KMS-11 (cell line): ENCODE results near the gene SLIT1.
"Not testable (repeated sequence)": the region's sequence is repeated elsewhere in the genome, so short reads cannot be mapped to it uniquely, and the experiment has no call there.

Experiments used
- H2AFZ ChIP-seq: fragments of 200-600 bp; sonication (generic); 2 replicates; pipeline ENCODE4 v1.6.1; 2016; ENCODE audit warnings: antibody characterized with exemption, mixed run types, low read depth
- H3K27ac ChIP-seq: fragments of 200-600 bp; sonication (generic); 2 replicates; pipeline ENCODE4 v1.6.1; 2016; ENCODE audit warnings: mild to moderate bottlenecking, mixed run types
- H3K27me3 ChIP-seq: fragments of 200-600 bp; sonication (generic); 2 replicates; pipeline ENCODE4 v1.6.1; 2017; ENCODE audit warnings: mild to moderate bottlenecking, low read depth, mixed run types, moderate library complexity; ENCODE audit not compliant: insufficient read depth
- H3K36me3 ChIP-seq: fragments of 200-600 bp; sonication (generic); 2 replicates; pipeline ENCODE4 v1.6.1; 2017; ENCODE audit warnings: mild to moderate bottlenecking, mixed run types; ENCODE audit not compliant: insufficient read depth
- H3K4me1 ChIP-seq: fragments of 200-600 bp; sonication (generic); 2 replicates; pipeline ENCODE4 v1.6.1; 2016; ENCODE audit warnings: mild to moderate bottlenecking, low read depth, mixed run types; ENCODE audit not compliant: poor library complexity, severe bottlenecking
- H3K4me2 ChIP-seq: fragments of 200-600 bp; sonication (generic); 2 replicates; pipeline ENCODE4 v1.7.0; 2016; ENCODE audit warnings: mild to moderate bottlenecking, mixed run types
- H3K4me3 ChIP-seq: fragments of 200-600 bp; sonication (generic); IDR thresholded peaks from 2 replicates; pipeline ENCODE4 v1.6.1; 2017; ENCODE audit warnings: low read depth, low read length, mixed read lengths; ENCODE audit not compliant: insufficient read depth
- H3K79me2 ChIP-seq: fragments of 200-600 bp; sonication (generic); 2 replicates; pipeline ENCODE4 v1.6.1; 2016; ENCODE audit warnings: low read depth, mixed run types; ENCODE audit not compliant: insufficient read depth
- H3K9ac ChIP-seq: fragments of 200-600 bp; sonication (generic); 2 replicates; pipeline ENCODE4 v1.6.1; 2016; ENCODE audit warnings: mild to moderate bottlenecking, mixed run types
- H4K20me1 ChIP-seq: fragments of 200-600 bp; sonication (generic); 2 replicates; pipeline ENCODE4 v1.6.1; 2016; ENCODE audit warnings: mild to moderate bottlenecking, mixed run types; ENCODE audit not compliant: insufficient read depth
- TF ChIP-seq, protein P1 (sequence below): fragments of 200-600 bp; sonication (generic); conservative IDR thresholded peaks from 2 replicates; pipeline ENCODE4 v1.6.1; 2017; ENCODE audit warnings: low read depth, mild to moderate bottlenecking, antibody characterized with exemption, low read length, moderate library complexity, mixed read lengths

SLIT1 gene

DNA sequence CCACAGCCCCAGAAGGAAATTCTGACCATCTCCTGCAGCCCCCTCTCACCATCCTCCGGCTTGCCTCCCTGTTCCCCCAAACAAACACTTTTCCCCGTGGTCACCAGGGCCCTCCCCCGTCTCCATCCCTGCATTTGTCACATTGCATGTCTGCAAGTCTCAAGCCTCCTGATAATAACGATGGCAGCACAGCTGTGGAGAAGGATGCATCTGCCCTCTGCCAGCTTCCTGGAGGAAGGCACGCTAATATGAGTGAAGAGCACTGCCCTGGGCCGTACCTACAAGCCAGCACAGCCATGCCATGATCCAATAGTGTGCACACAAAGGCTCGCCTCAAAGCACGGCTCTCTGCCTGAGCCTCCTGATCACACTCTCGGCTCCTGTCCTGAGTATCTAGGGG is 98.5 kb downstream of the SLIT1 start:
- no peaks in the 10 kb centered on the region for H3K27me3 ChIP-seq

DNA sequence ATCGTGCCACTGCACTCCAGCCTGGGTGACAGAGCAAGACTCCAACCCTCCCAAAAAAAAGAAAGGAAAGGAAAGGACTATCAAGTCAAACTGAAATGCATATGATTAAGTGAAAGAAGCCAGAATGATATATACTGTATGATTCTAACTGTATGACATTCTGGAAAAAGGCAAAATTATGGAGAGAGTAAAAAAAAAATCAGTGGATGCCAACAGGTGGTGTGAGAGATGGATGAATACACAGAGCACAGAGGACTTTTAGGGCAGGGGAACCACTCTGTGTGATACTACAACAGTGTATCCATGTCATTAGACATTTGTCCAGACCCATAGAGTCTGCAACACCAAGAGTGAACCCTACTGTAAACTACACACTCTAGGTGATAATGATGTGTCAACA is 99.2 kb downstream of the SLIT1 start:
- no peaks in the 10 kb centered on the region for H3K27me3 ChIP-seq

More for the DNA sequence above, 98.5 kb downstream of the SLIT1 start:
- H4K20me1 ChIP-seq, result no peaks in the 10 kb centered on the region
- TF ChIP-seq, protein P1, sequence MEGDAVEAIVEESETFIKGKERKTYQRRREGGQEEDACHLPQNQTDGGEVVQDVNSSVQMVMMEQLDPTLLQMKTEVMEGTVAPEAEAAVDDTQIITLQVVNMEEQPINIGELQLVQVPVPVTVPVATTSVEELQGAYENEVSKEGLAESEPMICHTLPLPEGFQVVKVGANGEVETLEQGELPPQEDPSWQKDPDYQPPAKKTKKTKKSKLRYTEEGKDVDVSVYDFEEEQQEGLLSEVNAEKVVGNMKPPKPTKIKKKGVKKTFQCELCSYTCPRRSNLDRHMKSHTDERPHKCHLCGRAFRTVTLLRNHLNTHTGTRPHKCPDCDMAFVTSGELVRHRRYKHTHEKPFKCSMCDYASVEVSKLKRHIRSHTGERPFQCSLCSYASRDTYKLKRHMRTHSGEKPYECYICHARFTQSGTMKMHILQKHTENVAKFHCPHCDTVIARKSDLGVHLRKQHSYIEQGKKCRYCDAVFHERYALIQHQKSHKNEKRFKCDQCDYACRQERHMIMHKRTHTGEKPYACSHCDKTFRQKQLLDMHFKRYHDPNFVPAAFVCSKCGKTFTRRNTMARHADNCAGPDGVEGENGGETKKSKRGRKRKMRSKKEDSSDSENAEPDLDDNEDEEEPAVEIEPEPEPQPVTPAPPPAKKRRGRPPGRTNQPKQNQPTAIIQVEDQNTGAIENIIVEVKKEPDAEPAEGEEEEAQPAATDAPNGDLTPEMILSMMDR, result no peak
- H3K9ac ChIP-seq, result no peak overlapping the region
- no peak overlapping the region for H3K4me2 ChIP-seq
- no peak overlapping the region for H3K27ac ChIP-seq
- no peak overlapping the region for H3K4me3 ChIP-seq
- no peaks in the 10 kb centered on the region for H3K36me3 ChIP-seq
- H3K79me2 ChIP-seq, result no peaks in the 10 kb centered on the region
- H3K4me1 ChIP-seq, result no peaks in the 10 kb centered on the region
- H2AFZ ChIP-seq, result no peak overlapping the region

DNA sequence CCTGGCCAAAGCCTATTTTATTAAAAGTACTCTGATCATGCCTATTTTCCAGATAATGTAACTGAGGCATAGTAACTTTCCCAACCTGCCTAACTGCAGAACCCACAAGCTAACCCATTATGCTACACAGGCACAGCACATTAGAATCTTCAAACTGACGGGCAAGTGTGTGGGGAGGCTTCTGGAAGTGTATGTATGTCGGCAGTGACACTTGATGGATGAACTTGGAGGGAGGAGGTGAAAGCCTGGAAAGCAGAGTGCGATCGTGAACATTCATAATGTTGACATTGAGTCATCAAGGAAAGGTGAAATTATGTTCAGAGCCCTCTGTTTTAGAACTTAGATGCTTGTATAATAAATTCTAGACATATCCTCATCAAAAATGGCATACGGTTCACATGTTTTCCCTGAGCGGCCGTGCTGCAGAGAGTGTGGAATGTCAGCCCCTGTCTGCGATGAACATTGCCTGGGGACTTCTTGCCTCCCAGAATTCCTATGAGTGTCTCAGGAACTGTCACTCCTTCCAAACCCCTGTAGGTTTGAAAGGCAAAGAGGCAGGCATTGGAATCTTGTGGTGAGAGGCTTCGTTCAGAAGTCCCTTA is 102.4 kb downstream of the SLIT1 start:
- Histone ChIP-seq H3K4me1 (no peaks in the 10 kb centered on the region), H3K9ac (no peak overlapping the region), H3K27me3 (no peaks in the 10 kb centered on the region), H3K79me2 (no peaks in the 10 kb centered on the region), H3K36me3 (no peaks in the 10 kb centered on the region), H3K27ac (no peak overlapping the region), H4K20me1 (no peaks in the 10 kb centered on the region), H2AFZ (no peak overlapping the region), H3K4me2 (no peak overlapping the region), H3K4me3 (no peak overlapping the region)
- TF ChIP-seq, protein P1, result no peak

More for the DNA sequence above, 99.2 kb downstream of the SLIT1 start:
- H3K27ac ChIP-seq, result no peak overlapping the region
- no peaks in the 10 kb centered on the region for H4K20me1 ChIP-seq
- no peak overlapping the region for H2AFZ ChIP-seq
- H3K9ac ChIP-seq, result no peak overlapping the region
- no peak overlapping the region for H3K4me3 ChIP-seq
- TF ChIP-seq, protein P1, result no peak
- H3K36me3 ChIP-seq, result no peaks in the 10 kb centered on the region
- H3K4me2 ChIP-seq, result no peak overlapping the region
- no peaks in the 10 kb centered on the region for H3K4me1 ChIP-seq
- no peaks in the 10 kb centered on the region for H3K79me2 ChIP-seq

DNA sequence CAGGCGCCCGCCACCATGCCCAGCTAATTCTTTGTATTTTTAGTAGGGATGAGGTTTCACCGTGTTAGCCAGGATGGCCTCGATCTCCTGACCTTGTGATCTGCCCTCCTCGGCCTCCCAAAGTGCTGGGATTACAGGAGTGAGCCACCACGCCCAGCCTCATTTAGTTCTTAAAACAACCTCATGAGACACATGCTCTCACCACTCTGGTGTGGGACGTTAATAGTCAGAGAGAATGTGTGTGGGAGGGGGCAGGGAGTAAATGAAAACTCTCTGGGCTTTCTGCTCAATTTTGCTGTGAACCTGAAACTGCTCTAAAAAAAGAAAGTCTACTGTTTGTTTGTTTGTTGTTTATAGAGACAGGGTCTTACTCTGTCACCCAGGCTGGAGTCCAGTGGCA is 103.2 kb downstream of the SLIT1 start:
- not testable (repeated sequence) for H3K4me1 ChIP-seq, H3K79me2 ChIP-seq, H2AFZ ChIP-seq, H3K27ac ChIP-seq, H3K27me3 ChIP-seq, H3K4me3 ChIP-seq, H3K4me2 ChIP-seq, H3K36me3 ChIP-seq, H3K9ac ChIP-seq, H4K20me1 ChIP-seq

DNA sequence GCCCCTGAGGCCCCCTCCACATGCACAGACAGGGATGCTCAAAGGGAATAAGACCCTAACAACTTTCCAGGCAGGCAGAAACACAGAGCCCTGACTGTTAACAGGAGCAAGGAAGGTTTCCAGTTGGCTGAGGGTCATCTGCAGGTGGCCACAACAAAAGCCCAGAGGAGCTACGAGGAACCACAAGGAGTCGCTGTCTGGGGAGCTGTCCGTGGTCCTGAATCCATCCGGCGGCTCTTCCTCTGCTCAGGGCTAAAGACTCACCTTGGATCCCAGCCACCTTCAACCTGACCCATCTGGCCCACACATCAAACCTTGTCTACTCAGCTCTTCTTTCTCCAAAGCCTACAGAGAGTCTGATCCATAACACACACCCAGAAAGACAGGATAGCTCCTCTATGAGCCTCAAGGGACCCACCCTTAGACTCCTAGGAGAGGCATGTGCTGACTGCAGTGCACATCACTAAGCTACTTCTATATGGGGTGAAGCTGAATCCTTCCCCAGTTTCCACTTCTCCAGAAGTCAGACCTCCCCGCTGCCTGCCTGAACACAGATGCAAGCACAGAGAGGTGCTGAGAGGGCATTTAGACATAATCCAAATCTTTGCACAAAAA is 104.0 kb downstream of the SLIT1 start:
- H3K4me2 ChIP-seq, result no peak overlapping the region
- TF ChIP-seq, protein P1, result peak; percentile 55
- no peak overlapping the region for H2AFZ ChIP-seq
- H3K79me2 ChIP-seq, result no peaks in the 10 kb centered on the region
- H3K36me3 ChIP-seq, result no peaks in the 10 kb centered on the region
- no peaks in the 10 kb centered on the region for H4K20me1 ChIP-seq
- no peak overlapping the region for H3K4me3 ChIP-seq
- H3K9ac ChIP-seq, result no peak overlapping the region
- H3K27ac ChIP-seq, result no peak overlapping the region
- no peaks in the 10 kb centered on the region for H3K4me1 ChIP-seq
- no peaks in the 10 kb centered on the region for H3K27me3 ChIP-seq
